HEK293 (cell line): ENCODE measurements around the gene SLC7A1.

ENCODE experiments used
- CTCF ChIA-PET: fragments of 350-600 bp; formaldehyde crosslinking; extraction: SDS; loops from one replicate; lab custom pipeline; 2021; ENCODE audit warnings: antibody characterized with exemption; lab: Yijun Ruan, JAX
- POLR2A ChIA-PET: fragments of 300-600 bp; formaldehyde crosslinking; extraction: SDS; loops from one replicate; lab custom pipeline; 2020; ENCODE audit warnings: antibody characterized with exemption, inconsistent platforms; lab: Yijun Ruan, JAX
- H3K27ac ChIP-seq: fragments of 200-500 bp; sonication (Bioruptor generic); 2 replicates; pipeline ENCODE4 v1.5.1; 2014; ENCODE audit warnings: low read depth, low read length, control low read depth, inconsistent platforms; ENCODE audit errors: extremely low read depth
- H3K36me3 ChIP-seq, 2 experiments: fragments of 200-500 bp in 1 of 2; sonication (Bioruptor generic) in 1 of 2; 1 replicate in 1 of 2; 2 replicates in 1 of 2; pipeline ENCODE4 v1.5.1; 2014 to 2017; ENCODE audit warnings: inconsistent platforms in 2 of 2, low read length in 2 of 2; ENCODE audit not compliant: control insufficient read depth in 2 of 2, insufficient read depth in 1 of 2
- H3K4me1 ChIP-seq: fragments of 200-500 bp; sonication (Bioruptor generic); 2 replicates; pipeline ENCODE4 v1.5.1; 2014; ENCODE audit warnings: mild to moderate bottlenecking, low read length, inconsistent platforms; ENCODE audit not compliant: control insufficient read depth, insufficient read depth
- H3K4me3 ChIP-seq: 2 replicates; pipeline ENCODE4 v1.5.1; 2011; ENCODE audit warnings: low read depth, mild to moderate bottlenecking, control low read depth, low read length, moderate library complexity
- H3K9me3 ChIP-seq: fragments of 200-500 bp; sonication (Bioruptor generic); 2 replicates; pipeline ENCODE4 v1.5.1; 2014; ENCODE audit warnings: low read depth, low read length, inconsistent platforms; ENCODE audit not compliant: control insufficient read depth, insufficient read depth
- BCL6B ChIP-seq: fragments of 450-650 bp; formaldehyde crosslinking; IDR thresholded peaks from 2 replicates; pipeline ENCODE4 v1.5.1; 2017; ENCODE audit warnings: missing biosample characterization, missing genetic modification characterization
- CTCF ChIP-seq: fragments of 450-650 bp; formaldehyde crosslinking; IDR thresholded peaks from 2 replicates; pipeline ENCODE4 v1.5.1; 2016; ENCODE audit warnings: missing biosample characterization, missing genetic modification characterization
- EGR2 ChIP-seq: fragments of 450-650 bp; formaldehyde crosslinking; IDR thresholded peaks from 2 replicates; pipeline ENCODE4 v1.5.1; 2016; ENCODE audit warnings: low read depth, missing biosample characterization, missing genetic modification characterization
- IKZF3 ChIP-seq: fragments of 450-650 bp; IDR thresholded peaks from 2 replicates; pipeline ENCODE4 v1.5.0; 2018; ENCODE audit warnings: missing biosample characterization, mild to moderate bottlenecking, missing genetic modification characterization, moderate library complexity
- KLF10 ChIP-seq: fragments of 450-650 bp; IDR thresholded peaks from 2 replicates; pipeline ENCODE4 v1.5.1; 2018; ENCODE audit warnings: missing biosample characterization, mild to moderate bottlenecking, missing genetic modification characterization
- KLF9 ChIP-seq: fragments of 450-650 bp; formaldehyde crosslinking; IDR thresholded peaks from 2 replicates; pipeline ENCODE4 v1.5.1; 2016; ENCODE audit warnings: missing biosample characterization, missing genetic modification characterization, low read depth
- SCRT1 ChIP-seq: fragments of 450-650 bp; formaldehyde crosslinking; IDR thresholded peaks from 2 replicates; pipeline ENCODE4 v1.5.1; 2016; ENCODE audit warnings: missing biosample characterization, missing genetic modification characterization, borderline replicate concordance
- SCRT2 ChIP-seq: fragments of 450-650 bp; formaldehyde crosslinking; IDR thresholded peaks from 2 replicates; pipeline ENCODE4 v1.5.1; 2016; ENCODE audit warnings: missing biosample characterization, missing genetic modification characterization
- WT1 ChIP-seq: fragments of 450-650 bp; formaldehyde crosslinking; IDR thresholded peaks from 2 replicates; pipeline ENCODE4 v1.5.1; 2016; ENCODE audit warnings: missing biosample characterization, missing genetic modification characterization
- YY1 ChIP-seq: fragments of 450-650 bp; formaldehyde crosslinking; IDR thresholded peaks from 2 replicates; pipeline ENCODE4 v1.5.1; 2018; ENCODE audit warnings: missing biosample characterization, missing genetic modification characterization
- ZBTB1 ChIP-seq: fragments of 450-650 bp; formaldehyde crosslinking; IDR thresholded peaks from 2 replicates; pipeline ENCODE4 v1.5.1; 2016; ENCODE audit warnings: missing biosample characterization, missing genetic modification characterization
- ZBTB17 ChIP-seq: fragments of 450-650 bp; formaldehyde crosslinking; IDR thresholded peaks from 2 replicates; pipeline ENCODE4 v1.5.1; 2016; ENCODE audit warnings: missing biosample characterization, missing genetic modification characterization
- ZNF10 ChIP-seq: fragments of 450-650 bp; formaldehyde crosslinking; IDR thresholded peaks from 2 replicates; pipeline ENCODE4 v1.5.1; 2017; ENCODE audit warnings: missing biosample characterization, missing genetic modification characterization
- ZNF121 ChIP-seq: fragments of 450-650 bp; formaldehyde crosslinking; IDR thresholded peaks from 2 replicates; pipeline ENCODE4 v1.5.1; 2016; ENCODE audit warnings: missing biosample characterization, missing genetic modification characterization
- ZNF155 ChIP-seq: fragments of 450-650 bp; formaldehyde crosslinking; IDR thresholded peaks from 2 replicates; pipeline ENCODE4 v1.5.1; 2016; ENCODE audit warnings: missing biosample characterization, missing genetic modification characterization
- ZNF2 ChIP-seq: fragments of 450-650 bp; formaldehyde crosslinking; IDR thresholded peaks from 2 replicates; pipeline ENCODE4 v1.5.1; 2016; ENCODE audit warnings: missing biosample characterization, missing genetic modification characterization
- ZNF221 ChIP-seq: fragments of 450-650 bp; formaldehyde crosslinking; IDR thresholded peaks from 2 replicates; pipeline ENCODE4 v1.5.1; 2017; ENCODE audit warnings: missing biosample characterization, missing genetic modification characterization, borderline replicate concordance
- ZNF24 ChIP-seq: fragments of 450-650 bp; formaldehyde crosslinking; IDR thresholded peaks from 2 replicates; pipeline ENCODE4 v1.5.1; 2016; ENCODE audit warnings: missing biosample characterization, missing genetic modification characterization
- ZNF274 ChIP-seq, 2 experiments: fragments of 200-500 bp in 1 of 2; fragments of 450-650 bp in 1 of 2; sonication (Bioruptor generic) in 1 of 2; formaldehyde crosslinking in 1 of 2; IDR thresholded peaks; 2 replicates each; pipeline versions ENCODE4 v1.5.1 to v1.6.1; 2014 to 2016; ENCODE audit warnings: borderline replicate concordance in 1 of 2, inconsistent platforms in 1 of 2, low read length in 1 of 2, missing biosample characterization in 1 of 2, missing genetic modification characterization in 1 of 2
- ZNF404 ChIP-seq: fragments of 450-650 bp; formaldehyde crosslinking; IDR thresholded peaks from 2 replicates; pipeline ENCODE4 v1.5.1; 2017; ENCODE audit warnings: missing biosample characterization, missing genetic modification characterization
- ZNF510 ChIP-seq: fragments of 450-650 bp; formaldehyde crosslinking; IDR thresholded peaks from 2 replicates; pipeline ENCODE4 v1.5.1; 2018; ENCODE audit warnings: mild to moderate bottlenecking, missing genetic modification characterization, missing biosample characterization; ENCODE audit not compliant: insufficient replicate concordance
- ZNF600 ChIP-seq: fragments of 450-650 bp; formaldehyde crosslinking; IDR thresholded peaks from 2 replicates; pipeline ENCODE4 v1.5.1; 2016; ENCODE audit warnings: missing biosample characterization, missing genetic modification characterization
- ZNF624 ChIP-seq: fragments of 450-650 bp; formaldehyde crosslinking; IDR thresholded peaks from 2 replicates; pipeline ENCODE4 v1.5.1; 2017; ENCODE audit warnings: missing biosample characterization, missing genetic modification characterization
- ZNF654 ChIP-seq: fragments of 450-650 bp; formaldehyde crosslinking; IDR thresholded peaks from 2 replicates; pipeline ENCODE4 v1.5.1; 2016; ENCODE audit warnings: low read depth, missing biosample characterization, missing genetic modification characterization
- ZNF747 ChIP-seq: fragments of 450-650 bp; formaldehyde crosslinking; IDR thresholded peaks from 2 replicates; pipeline ENCODE4 v1.5.1; 2016; ENCODE audit warnings: missing biosample characterization, missing genetic modification characterization
- ZSCAN18 ChIP-seq: fragments of 450-650 bp; formaldehyde crosslinking; IDR thresholded peaks from 2 replicates; pipeline ENCODE4 v1.5.1; 2016; ENCODE audit warnings: missing biosample characterization, missing genetic modification characterization

Gene SLC7A1

GRCh38 chr13:29509999-29510589, 85.4 kb downstream of the SLC7A1 start:
- ChIA-PET POLR2A (no interaction called here), CTCF (interaction anchor here (0.7 to 0.8 kb wide), 2 partner anchors 36 to 264 kb away, joined by 3 read pairs; no protein-coding TSS in a partner anchor)
- no peak overlapping the region for H3K27ac ChIP-seq
- H3K4me3 ChIP-seq, result no peak overlapping the region
- H3K4me1 ChIP-seq, result no peaks in the 10 kb centered on the region
- H3K36me3 ChIP-seq, result peaks cover 0 to 39% of the 10 kb centered on the region in 2 experiments; a peak in 1 of 3 replicates
- H3K9me3 ChIP-seq, result no peaks in the 10 kb centered on the region
- TF ChIP-seq ZNF24 (tag by site-specific recombination) (no peak), EGR2 (no peak), ZNF624 (no peak), KLF10 (tag by site-specific recombination) (no peak), ZNF221 (tag by site-specific recombination) (no peak), ZNF747 (tag by site-specific recombination) (no peak), YY1 (tag by site-specific recombination) (no peak), ZNF121 (tag by site-specific recombination) (no peak)

GRCh38 chr13:29508876-29509252, 86.6 kb downstream of the SLC7A1 start:
- peak; percentile 56; the same call in 1 of the 2 replicates for TF ChIP-seq SCRT1
- TF ChIP-seq ZNF510 (tag by site-specific recombination), result no peak
- TF ChIP-seq ZSCAN18, result no peak
- peak; percentile 73 for TF ChIP-seq SCRT2 (tag by site-specific recombination)
- no peak for TF ChIP-seq ZNF10 (tag by site-specific recombination)
- TF ChIP-seq WT1, result peak; percentile 64
- no peak for TF ChIP-seq ZNF155 (tag by site-specific recombination)
- TF ChIP-seq ZNF24 (tag by site-specific recombination), result no peak
- no peak for TF ChIP-seq YY1 (tag by site-specific recombination)
- no peaks in the 10 kb centered on the region for H3K4me1 ChIP-seq
- no peak overlapping the region for H3K27ac ChIP-seq
- CTCF ChIA-PET, result interaction anchor here (0.5 to 3.2 kb wide), 26 partner anchors 9 to 617 kb away, joined by 3 to 19 read pairs (median 4); no protein-coding TSS in a partner anchor
- H3K9me3 ChIP-seq, result no peaks in the 10 kb centered on the region
- H3K4me3 ChIP-seq, result no peak overlapping the region
- POLR2A ChIA-PET, result no interaction called here
- H3K36me3 ChIP-seq, result peaks cover 0 to 27% of the 10 kb centered on the region in 2 experiments; a peak in 1 of 3 replicates

GRCh38 chr13:29508130-29508875, 87.2 kb downstream of the SLC7A1 start:
- POLR2A ChIA-PET, result interaction anchor here (0.9 kb wide), 1 partner anchor 546 kb away, joined by 3 read pairs; no protein-coding TSS in a partner anchor
- CTCF ChIA-PET, result interaction anchor here (0.5 to 3.2 kb wide), 34 partner anchors 10 to 1470 kb away, joined by 3 to 19 read pairs (median 4); no protein-coding TSS in a partner anchor
- peaks cover 0 to 22% of the 10 kb centered on the region in 2 experiments; a peak in 1 of 3 replicates for H3K36me3 ChIP-seq
- H3K4me1 ChIP-seq, result no peaks in the 10 kb centered on the region; the same call in 1 of the 2 replicates
- H3K27ac ChIP-seq, result no peak overlapping the region
- H3K9me3 ChIP-seq, result no peaks in the 10 kb centered on the region
- H3K4me3 ChIP-seq, result no peak overlapping the region
- peak; percentile 59 for TF ChIP-seq CTCF (tag by site-specific recombination)
- peak; percentile 65; the same call in 1 of the 2 replicates for TF ChIP-seq ZNF2 (tag by site-specific recombination)
- TF ChIP-seq KLF9 (tag by site-specific recombination), result no peak
- no peak for TF ChIP-seq ZBTB1 (tag by site-specific recombination)
- peak; percentile 83 for TF ChIP-seq ZBTB17 (tag by site-specific recombination)
- no peak for TF ChIP-seq ZNF404 (tag by site-specific recombination)
- TF ChIP-seq IKZF3 (tag by site-specific recombination), result peak; percentile 49
- no peak for TF ChIP-seq ZNF274 (IDR thresholded peaks at IDR 0.05; ENCODE audit: low read length)
- TF ChIP-seq ZNF274 (tag by site-specific recombination; IDR thresholded peaks at IDR 0.05; ENCODE audit: borderline replicate concordance), result no peak
- no peak for TF ChIP-seq BCL6B (tag by site-specific recombination)
- TF ChIP-seq ZNF600 (tag by site-specific recombination), result peak; percentile 85
- peak; percentile 88 for TF ChIP-seq ZNF654 (tag by site-specific recombination)
